Measurements from ENCODE around the gene PRTN3. TPM values are rescaled to one million over a fixed set of nuclear protein-coding genes. Genes with fewer than 3 reads are reported as not detected.

Gene PRTN3, protein sequence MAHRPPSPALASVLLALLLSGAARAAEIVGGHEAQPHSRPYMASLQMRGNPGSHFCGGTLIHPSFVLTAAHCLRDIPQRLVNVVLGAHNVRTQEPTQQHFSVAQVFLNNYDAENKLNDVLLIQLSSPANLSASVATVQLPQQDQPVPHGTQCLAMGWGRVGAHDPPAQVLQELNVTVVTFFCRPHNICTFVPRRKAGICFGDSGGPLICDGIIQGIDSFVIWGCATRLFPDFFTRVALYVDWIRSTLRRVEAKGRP
- polyA plus RNA-seq, result not detected in 3 replicates
- not detected for polyA plus RNA-seq (2011; ENCODE audit: low read depth)
- polyA plus RNA-seq (2011; cell fraction: cytosol; rRNA removed), result not detected in 2 replicates
- not detected in 2 replicates for polyA plus RNA-seq (2011; cell fraction: nucleus; rRNA removed)
- polyA plus RNA-seq (2012; ENCODE audit: low replicate concordance), result not detected in 2 replicates
- polyA minus RNA-seq, result not detected in 3 replicates
- polyA minus RNA-seq (2011; cell fraction: cytosol; rRNA and poly(A)+ RNA removed), result not detected
- not detected in 2 replicates for polyA minus RNA-seq (2011; cell fraction: nucleus; rRNA and poly(A)+ RNA removed)

DNA sequence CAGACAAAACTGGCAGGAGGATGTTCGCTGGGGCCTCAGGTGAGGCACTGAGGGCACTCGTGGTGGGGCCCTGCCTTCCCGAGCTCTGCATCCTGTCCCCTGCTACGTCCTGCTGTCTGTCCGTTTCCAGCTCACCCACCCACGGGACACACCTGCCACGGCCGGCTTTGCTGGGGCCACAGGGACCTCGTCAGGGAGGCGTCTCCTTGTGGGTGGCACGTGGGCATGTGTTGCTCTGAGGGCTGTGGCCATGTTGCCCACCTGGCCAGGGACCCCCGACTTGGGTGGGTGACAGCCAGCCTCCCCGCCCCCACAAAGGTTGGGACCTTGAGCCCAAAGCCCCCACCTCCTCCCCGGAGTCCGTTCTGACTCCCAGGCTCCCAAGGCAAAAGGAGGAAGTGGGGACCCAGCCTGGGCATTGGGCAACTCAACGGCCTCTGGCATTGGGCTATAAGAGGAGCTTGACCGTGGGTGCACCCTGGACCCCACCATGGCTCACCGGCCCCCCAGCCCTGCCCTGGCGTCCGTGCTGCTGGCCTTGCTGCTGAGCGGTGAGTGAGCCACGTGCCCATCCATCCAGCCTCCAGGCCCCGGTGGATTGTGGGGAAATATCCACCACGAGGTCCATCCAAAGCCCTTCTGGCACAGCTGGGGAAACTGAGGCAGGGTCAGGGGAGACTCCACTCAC is at the start of gene PRTN3:
PRTN3 (plus strand) TSS at position 481 of the 688 bp plus-strand sequence; CDS start at position 491, 10 bp downstream.
- dilution Hi-C loops (cut with MboI; ENCODE audit: extremely low pct_ligation_motif_present, low sequenced_read_pairs), result no loop called here
- FAIRE-seq (no peak), DNase-seq (ENCODE audit: low read depth, low spot score) (no peak)
- H3K9ac ChIP-seq (ENCODE audit: control insufficient read depth, extremely low read depth, insufficient read depth, low read length), result no peak within 1 kb of the TSS
- H3K36me3 ChIP-seq (ENCODE audit: control insufficient read depth in 2 of 2, extremely low read depth in 1 of 2, insufficient read depth in 2 of 2, low read length in 2 of 2), result no peaks in the 10 kb centered on the region
- no peaks in the 10 kb centered on the region for H3K9me1 ChIP-seq (ENCODE audit: control insufficient read depth, extremely low read depth, insufficient read depth, low read length)
- H2AFZ ChIP-seq (ENCODE audit: control insufficient read depth, low read length), result no peak within 1 kb of the TSS
- no peak for TF ChIP-seq EZH2 (IDR thresholded peaks at IDR 0.05; ENCODE audit: low read length)
- TF ChIP-seq, protein P1, sequence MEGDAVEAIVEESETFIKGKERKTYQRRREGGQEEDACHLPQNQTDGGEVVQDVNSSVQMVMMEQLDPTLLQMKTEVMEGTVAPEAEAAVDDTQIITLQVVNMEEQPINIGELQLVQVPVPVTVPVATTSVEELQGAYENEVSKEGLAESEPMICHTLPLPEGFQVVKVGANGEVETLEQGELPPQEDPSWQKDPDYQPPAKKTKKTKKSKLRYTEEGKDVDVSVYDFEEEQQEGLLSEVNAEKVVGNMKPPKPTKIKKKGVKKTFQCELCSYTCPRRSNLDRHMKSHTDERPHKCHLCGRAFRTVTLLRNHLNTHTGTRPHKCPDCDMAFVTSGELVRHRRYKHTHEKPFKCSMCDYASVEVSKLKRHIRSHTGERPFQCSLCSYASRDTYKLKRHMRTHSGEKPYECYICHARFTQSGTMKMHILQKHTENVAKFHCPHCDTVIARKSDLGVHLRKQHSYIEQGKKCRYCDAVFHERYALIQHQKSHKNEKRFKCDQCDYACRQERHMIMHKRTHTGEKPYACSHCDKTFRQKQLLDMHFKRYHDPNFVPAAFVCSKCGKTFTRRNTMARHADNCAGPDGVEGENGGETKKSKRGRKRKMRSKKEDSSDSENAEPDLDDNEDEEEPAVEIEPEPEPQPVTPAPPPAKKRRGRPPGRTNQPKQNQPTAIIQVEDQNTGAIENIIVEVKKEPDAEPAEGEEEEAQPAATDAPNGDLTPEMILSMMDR (optimal IDR thresholded peaks at IDR 0.05 in 1 of 3, IDR thresholded peaks at IDR 0.05 in 1 of 3, conservative IDR thresholded peaks at IDR 0.05 in 1 of 3; ENCODE audit: extremely low read depth in 1 of 3, insufficient read depth in 2 of 3, low read length in 3 of 3), result no peak
- H3K27ac ChIP-seq (ENCODE audit: control insufficient read depth, insufficient read depth, low read length), result no peak within 1 kb of the TSS
- no peaks in the 10 kb centered on the region for H3K79me2 ChIP-seq (ENCODE audit: control insufficient read depth, insufficient read depth, low read length)
- no peaks in the 10 kb centered on the region for H3K9me3 ChIP-seq (ENCODE audit: control insufficient read depth, low read depth, low read length)
- no peaks in the 10 kb centered on the region for H4K20me1 ChIP-seq (ENCODE audit: control insufficient read depth, extremely low read depth, insufficient read depth, low read length)
- peaks cover 33% of the 10 kb centered on the region for H3K27me3 ChIP-seq (ENCODE audit: control insufficient read depth, extremely low read depth, insufficient read depth, low read length)
- no peak within 1 kb of the TSS for H3K4me3 ChIP-seq (ENCODE audit: control insufficient read depth in 2 of 3, extremely low read depth in 1 of 3, insufficient read depth in 2 of 3, low read depth in 1 of 3, low read length in 3 of 3)
- H3K4me1 ChIP-seq (ENCODE audit: control insufficient read depth, extremely low read depth, insufficient read depth, low read length), result no peaks in the 10 kb centered on the region
- H3K4me2 ChIP-seq (ENCODE audit: control insufficient read depth, extremely low read depth, insufficient read depth, low read depth, low read length), result no peak within 1 kb of the TSS

DNA sequence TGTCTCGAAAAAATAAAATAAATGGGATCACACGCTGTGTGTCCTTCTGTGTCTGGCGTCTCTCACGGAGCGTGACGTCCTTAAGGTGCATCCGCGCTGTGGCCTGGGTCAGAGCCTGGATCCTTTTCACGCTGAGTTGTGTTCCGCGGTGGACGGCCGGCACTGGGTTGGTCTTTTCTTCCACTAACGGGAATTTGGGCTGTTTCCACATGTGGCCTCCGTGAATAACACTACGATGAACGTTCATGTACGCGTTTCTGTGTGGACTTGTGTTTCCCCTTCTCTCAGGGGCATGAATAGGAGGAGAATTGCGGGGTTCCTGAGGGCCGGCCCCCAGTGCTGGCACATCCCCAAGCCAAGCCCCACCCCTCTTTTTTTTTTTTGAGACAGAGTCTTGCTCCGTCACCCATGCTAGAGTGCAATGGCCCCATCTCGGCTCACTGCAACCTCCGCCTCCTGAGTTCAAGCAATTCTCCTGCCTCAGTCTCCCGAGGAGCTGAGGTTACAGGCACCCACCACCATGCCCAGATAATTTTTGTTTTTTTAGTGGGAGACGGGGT is 49.7 kb upstream of the PRTN3 start:
- H3K9me1 ChIP-seq (ENCODE audit: control insufficient read depth, extremely low read depth, insufficient read depth, low read length), result no peaks in the 10 kb centered on the region
- no peak overlapping the region for H3K4me3 ChIP-seq (ENCODE audit: control insufficient read depth in 2 of 3, extremely low read depth in 1 of 3, insufficient read depth in 2 of 3, low read depth in 1 of 3, low read length in 3 of 3)
- H3K4me1 ChIP-seq (ENCODE audit: control insufficient read depth, extremely low read depth, insufficient read depth, low read length), result peaks cover 16% of the 10 kb centered on the region
- H2AFZ ChIP-seq (ENCODE audit: control insufficient read depth, low read length), result no peak overlapping the region
- no peaks in the 10 kb centered on the region for H3K27me3 ChIP-seq (ENCODE audit: control insufficient read depth, extremely low read depth, insufficient read depth, low read length)
- no peak overlapping the region for H3K27ac ChIP-seq (ENCODE audit: control insufficient read depth, insufficient read depth, low read length)
- H3K36me3 ChIP-seq (ENCODE audit: control insufficient read depth in 2 of 2, extremely low read depth in 1 of 2, insufficient read depth in 2 of 2, low read length in 2 of 2), result no peaks in the 10 kb centered on the region
- H3K9ac ChIP-seq (ENCODE audit: control insufficient read depth, extremely low read depth, insufficient read depth, low read length), result no peak overlapping the region
- FAIRE-seq (no peak), DNase-seq (ENCODE audit: low read depth, low spot score) (no peak)
- TF ChIP-seq EZH2 (IDR thresholded peaks at IDR 0.05; ENCODE audit: low read length), result no peak
- TF ChIP-seq, protein P1 (optimal IDR thresholded peaks at IDR 0.05 in 1 of 3, IDR thresholded peaks at IDR 0.05 in 1 of 3, conservative IDR thresholded peaks at IDR 0.05 in 1 of 3; ENCODE audit: extremely low read depth in 1 of 3, insufficient read depth in 2 of 3, low read length in 3 of 3), result no peak
- no peaks in the 10 kb centered on the region for H4K20me1 ChIP-seq (ENCODE audit: control insufficient read depth, extremely low read depth, insufficient read depth, low read length)
- no peak overlapping the region for H3K4me2 ChIP-seq (ENCODE audit: control insufficient read depth, extremely low read depth, insufficient read depth, low read depth, low read length)
- dilution Hi-C loops (cut with MboI; ENCODE audit: extremely low pct_ligation_motif_present, low sequenced_read_pairs), result no loop called here
- H3K79me2 ChIP-seq (ENCODE audit: control insufficient read depth, insufficient read depth, low read length), result no peaks in the 10 kb centered on the region
- H3K9me3 ChIP-seq (ENCODE audit: control insufficient read depth, low read depth, low read length), result no peaks in the 10 kb centered on the region
